HS-27A (cell line): ENCODE results near the gene MAD1L1.

Experiments
- DNase-seq: peaks from one replicate; pipeline ENCODE4 v3.0.0-alpha.2; 2012; ENCODE audit warnings: low read depth, missing footprints

The MAD1L1 gene

DNA sequence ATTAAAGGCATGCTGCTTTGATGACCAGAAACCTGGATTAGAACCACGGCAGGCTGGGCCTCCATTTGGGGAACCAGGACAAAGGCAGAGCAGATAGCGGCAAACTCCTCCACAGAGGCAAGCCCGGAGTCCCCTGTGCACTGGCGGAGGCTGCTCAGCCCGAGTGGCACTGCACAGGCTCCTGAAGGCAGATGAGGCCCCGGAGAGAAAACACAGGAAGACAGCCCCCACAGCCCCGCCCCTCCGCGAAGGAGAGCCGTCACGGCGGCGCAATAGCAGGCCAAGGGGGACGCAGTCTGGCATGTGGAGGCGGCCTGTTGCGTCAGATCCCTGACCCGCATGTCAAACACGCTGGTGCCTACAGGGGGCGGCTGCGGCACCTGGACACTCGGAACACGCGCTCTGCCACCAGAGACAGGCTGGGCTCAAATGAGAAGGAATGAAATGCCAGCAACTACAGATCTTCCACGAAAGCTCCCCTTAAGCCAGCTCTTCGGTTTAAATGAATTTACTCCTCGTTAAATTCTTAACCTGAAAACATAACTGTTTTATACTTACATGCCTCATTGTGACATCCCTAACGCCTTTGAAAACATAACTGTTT is 128.5 kb downstream of the MAD1L1 start:
- no peak for DNase-seq

DNA sequence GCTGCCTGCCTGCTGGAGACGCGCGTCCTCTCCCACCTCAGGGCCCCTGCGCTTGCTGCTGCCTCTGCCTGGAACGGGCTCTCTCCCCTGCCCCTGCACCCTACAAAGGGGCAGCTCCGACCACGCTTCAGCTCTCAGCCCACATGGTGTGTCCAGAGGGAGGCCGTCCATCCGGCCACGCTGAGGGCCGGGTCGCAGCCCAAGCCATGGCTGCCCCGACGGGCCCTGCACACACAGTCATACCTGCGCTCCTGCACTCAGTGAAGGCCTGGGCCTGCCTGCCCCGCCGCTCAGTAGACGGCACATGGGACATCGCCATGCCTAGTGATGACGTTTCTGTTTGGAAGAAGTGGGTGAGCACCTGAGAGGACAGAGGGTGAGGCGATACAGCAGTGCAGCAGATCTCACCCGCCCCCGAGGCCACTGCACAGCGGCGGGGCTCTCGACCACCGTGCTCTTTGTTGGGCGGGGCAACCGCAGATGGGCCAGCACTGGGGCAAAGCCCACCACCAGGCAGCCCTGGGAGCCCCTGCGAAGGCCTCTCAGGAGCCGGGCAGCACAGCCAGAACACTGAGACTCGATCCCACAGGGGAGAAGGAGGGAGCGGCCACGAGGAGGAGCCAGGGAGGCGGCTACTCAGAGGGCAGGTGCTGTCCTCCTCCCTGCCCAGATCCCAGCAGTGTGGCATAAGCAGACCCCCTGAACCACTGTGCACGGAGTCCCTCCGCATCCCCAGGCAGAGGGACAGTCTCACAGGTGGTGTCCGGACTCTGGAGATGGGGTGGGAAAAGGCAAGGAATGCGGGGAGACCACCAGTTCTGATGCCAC is 129.5 kb downstream of the MAD1L1 start:
- DNase-seq: no peak

DNA sequence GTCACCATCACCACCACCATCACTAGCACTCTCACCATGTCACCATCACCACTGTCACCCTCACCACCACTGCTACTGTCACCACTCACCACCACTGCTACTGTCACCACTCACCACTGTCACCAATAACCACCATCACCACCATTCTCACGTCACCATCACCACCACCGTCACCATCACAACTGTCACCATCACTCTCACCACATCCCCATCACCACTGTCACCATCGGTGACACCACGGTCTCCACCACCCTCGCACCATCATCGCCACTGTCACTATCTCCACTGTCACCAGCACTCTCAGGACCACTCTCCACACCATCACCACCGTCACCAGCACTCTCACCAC is 130.4 kb downstream of the MAD1L1 start:
- DNase-seq: no peak

DNA sequence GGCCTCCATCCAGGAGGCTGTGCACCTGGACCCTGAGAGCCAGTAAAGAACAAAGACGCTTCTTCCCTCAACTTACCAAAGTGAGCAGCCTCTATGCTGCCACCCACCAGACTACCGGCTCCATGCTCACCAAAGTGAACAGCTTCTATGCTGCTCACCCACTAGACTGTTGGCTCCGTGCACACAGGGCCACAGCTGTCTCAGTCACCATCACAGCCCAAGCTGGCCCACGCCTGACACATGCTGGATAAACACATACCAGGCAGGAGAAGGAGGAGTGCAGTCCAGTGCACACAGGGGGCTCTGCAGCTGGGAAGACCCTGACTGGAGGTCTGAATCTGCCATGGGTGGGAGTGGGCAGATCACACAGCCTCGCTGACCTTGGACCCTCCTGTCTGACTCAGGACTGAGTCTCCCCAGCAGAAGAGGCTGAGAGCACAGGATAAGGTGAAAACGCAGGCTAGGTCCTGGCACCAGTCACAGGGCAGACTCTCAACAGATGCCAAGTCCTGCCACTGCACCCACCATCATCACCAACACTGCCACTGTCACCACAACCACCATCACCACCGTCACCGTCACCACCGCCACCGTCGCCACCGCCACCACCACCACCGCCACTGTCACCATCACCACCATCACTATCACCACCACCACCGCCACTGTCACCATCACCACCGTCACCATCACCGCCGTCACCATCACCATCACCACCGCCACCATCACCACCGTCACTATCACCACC is 130.9 kb downstream of the MAD1L1 start:
- DNase-seq: no peak

DNA sequence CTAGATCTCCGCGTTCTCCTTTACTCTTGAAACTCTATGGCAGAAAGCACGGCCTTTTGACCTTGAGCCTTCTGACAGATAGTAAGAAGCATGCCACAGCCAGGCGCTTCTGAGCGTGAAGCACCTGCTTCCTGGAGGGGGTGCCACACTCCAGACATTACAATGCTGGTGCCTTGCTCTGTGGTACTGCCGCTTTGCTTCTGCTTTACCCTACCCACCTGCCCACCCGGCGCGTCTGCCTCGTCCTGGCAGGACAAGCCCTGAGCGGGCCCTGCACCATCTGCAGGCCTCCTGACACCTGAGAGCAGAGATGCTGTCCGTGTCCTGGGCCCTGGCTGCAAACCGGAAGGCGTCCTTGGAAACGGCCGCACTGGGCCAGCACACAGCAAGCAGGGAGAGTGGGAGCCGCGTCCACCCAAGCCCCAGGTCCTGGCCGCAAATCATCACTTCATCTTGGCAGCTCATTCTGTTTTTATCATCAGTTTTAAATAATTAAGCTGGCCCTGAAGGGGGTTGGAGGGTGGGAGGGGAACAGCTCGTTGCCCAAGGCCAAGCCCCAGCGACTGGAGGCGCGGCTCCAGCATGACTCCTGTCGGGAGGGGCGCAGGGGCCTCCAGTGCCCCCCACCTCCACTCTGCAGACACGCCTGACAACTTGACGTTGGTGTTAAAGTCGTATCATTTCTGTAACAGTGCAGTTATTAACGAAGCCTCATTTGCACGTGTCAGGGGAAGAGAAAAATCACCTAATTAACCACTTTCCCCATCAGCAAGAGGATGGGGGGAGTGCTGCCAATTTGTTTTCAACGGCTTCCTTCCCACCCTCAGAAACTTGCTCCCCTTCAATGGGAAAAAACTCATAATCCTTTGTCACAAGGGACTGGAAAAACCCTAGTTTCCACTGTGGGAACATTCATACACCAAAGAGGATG is 132.2 kb downstream of the MAD1L1 start:
- no peak for DNase-seq

DNA sequence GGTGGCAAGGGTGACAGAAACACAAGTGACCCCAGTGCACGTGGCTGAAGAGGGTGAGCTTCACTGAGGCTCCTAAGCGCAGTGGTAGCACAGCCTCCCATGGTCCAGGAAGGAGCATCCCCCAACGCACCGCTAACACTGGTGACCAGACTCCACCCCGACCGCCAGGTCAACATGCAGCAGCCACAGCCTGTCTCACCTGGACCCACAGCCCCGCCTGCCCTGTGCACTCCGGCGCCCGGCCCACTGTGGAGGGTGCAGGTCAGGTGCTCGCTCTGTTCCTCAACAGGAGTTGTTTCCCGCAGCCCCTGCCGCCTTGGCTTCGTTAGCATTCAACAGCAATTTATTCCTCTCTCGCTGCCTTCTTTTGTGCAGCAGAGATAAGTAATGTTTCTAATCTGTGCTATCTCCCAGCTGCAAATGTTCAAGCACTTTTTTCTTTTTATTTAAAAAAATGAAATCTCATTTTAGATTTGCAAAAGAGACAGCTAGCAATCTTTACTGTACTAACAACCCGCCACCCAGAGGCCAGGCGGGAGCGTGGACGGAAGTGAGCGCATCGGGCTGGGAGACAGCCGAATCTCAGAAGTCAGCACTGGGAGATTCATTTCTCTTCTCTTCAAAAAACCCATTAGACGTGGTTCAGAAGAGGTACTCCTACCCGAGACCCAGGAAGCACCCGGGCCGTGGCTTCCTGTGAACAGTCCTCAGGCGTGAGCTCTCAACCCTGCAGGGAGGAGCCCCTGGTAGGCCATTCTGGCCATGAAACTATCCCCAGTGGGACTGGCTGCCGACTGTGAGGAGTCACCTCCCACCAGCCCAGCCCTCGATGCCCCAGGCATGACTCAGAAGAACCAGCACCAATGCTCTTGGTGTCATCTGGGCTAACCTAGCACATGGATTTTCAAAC is 133.4 kb downstream of the MAD1L1 start:
- DNase-seq: no peak

DNA sequence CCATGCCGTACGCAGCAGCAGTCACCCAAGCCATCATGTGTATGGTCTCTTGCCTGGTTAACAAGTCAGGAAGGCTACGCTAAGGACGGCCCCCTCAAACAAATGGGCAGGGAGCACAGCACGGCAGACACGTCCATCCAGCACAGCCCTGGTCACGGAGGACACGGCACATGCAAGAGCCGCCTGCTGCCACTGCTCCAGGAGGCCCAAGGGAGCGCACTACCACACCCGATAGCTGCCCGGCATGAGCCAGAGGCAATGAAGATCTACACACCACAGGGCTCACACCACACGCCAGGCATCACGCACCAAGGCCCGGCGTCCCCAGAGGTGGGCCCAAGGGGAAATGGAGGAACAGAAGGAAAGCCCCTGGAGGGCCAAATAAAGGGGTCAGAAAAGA is 134.2 kb downstream of the MAD1L1 start:
- DNase-seq: no peak

DNA sequence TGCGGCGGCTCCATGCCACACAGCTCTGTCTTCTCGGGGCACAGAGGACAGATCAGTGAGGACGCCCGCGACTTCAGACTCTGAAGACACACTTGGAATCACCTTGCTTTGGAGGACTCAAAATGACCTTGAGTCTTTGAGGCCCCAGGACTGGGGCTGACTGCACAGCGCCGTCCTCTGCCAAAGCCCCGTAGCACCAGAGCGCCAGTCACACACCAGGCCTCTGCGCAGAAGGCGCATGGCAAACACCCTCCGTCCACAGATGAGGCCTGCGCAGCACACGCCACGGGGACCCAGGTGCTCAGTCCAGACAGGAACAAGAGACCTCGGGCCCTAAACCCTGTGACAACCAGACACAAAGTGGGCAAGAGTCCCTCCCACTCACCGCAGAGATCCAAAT is 134.7 kb downstream of the MAD1L1 start:
- no peak for DNase-seq

DNA sequence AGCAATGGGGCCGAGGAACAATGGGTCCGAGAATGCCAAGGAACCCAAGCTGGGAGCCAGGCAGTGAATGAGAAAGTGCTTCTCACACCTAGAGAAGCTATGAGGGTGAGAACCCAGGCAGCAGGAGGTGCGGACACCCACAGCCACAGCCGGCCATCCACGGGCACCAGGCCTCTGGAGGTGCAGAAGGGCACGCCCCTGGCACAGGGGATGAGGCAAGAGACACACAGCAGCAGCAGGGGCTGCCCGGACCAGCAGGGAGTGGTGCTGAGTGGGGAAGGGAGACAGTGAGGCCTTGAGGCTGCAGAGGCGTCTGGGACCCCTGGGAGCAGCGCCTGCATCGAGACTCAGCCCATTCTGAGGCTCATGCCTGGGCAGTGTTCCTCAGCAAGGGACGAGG is 135.3 kb downstream of the MAD1L1 start:
- no peak for DNase-seq

DNA sequence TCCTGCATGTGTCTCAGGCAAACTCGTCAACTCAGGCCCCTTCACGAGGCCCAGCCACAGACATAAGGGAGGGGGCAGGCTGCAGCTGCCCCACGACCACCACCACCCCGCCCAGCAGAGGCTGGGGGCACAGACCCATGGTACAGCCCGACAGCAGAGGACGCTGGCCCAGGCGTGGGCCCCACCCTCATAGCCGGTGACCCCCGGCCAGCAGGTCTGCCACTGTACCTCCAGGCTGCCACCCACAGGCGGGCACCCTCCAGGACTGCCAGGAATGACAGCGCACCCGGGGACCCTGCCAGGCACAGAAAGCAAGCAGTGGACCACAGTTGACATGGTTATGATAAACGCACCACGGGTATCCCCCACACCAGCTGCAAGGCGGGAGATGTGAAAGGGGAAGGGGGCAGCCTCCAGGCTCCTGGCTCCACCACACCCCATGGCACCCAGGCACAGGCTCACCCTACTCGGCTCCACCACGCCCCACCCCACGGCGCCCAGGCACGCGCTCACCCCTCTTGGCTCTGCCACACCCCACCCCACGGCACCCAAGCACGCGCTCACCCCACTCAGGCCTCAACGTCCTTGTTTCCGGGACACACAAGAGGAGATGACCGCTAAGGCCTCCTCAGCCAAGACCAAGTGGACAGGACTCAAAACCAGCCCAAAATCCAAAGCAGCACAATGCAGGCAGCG is 135.9 kb downstream of the MAD1L1 start:
- no peak for DNase-seq

DNA sequence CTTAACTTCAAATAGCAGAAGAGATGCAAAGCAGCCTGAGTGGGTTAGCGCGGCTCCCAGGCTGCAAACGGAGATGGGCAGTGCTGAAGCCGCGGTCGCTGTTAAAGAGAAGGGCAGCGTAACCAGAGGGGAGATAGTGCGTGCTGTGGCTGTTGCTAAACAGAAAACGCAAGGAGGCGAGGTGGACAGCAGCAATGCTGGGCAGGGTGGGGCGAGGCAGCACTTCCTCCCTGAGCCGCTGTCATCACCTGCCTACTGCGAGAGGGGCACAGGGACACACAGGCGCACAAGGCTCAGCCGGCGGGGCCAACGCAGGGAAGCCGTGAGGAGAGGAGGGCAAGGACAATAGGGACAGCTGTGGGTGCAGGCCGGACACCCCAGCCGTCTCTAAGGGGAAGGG is 137.3 kb downstream of the MAD1L1 start:
- no peak for DNase-seq

DNA sequence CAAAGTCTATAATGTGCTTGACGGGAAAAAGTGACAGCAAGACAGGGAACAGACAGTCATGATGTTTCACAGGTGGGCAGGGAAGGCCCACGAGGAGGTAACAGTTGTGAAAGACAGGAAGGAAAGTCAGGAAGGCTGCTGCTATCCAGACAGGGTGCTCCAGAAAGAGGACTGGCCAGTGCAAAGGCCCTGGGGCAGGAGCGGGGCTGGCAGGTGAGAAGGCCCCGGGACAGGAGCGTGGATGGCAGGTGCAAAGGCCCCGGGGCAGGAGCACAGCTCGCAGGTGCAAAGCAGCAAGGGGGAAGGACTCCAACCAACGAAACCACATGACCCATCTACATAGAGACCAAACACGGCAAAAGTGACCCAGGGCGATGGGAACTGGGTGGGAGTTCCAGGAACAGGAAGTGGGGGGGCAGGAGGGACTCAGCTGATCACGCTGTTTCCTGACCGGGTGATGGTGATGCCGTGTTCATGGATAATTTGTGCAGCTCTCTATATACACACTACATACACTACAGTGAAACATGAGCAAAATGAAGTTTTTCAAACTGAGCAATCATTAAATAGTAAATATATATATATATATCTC is 138.2 kb downstream of the MAD1L1 start:
- no peak for DNase-seq

DNA sequence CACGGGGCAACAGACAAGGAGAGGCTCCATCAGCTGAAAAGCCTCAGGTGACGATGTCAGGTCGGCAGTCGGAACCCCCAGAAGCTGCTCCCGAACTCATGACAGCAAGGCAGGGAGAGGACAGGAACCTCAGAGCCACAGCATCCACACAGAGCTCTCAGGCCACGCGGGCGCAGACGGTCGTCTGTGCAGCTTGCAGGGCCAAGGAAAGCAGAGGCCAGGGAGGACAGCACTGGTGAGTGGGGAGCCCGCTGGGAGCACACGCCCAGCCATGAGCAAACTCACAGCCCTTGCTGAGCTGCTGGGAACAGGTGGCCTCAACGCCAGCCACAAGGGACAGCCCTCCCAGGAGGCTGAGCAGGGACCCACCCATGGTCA is 138.9 kb downstream of the MAD1L1 start:
- no peak for DNase-seq

DNA sequence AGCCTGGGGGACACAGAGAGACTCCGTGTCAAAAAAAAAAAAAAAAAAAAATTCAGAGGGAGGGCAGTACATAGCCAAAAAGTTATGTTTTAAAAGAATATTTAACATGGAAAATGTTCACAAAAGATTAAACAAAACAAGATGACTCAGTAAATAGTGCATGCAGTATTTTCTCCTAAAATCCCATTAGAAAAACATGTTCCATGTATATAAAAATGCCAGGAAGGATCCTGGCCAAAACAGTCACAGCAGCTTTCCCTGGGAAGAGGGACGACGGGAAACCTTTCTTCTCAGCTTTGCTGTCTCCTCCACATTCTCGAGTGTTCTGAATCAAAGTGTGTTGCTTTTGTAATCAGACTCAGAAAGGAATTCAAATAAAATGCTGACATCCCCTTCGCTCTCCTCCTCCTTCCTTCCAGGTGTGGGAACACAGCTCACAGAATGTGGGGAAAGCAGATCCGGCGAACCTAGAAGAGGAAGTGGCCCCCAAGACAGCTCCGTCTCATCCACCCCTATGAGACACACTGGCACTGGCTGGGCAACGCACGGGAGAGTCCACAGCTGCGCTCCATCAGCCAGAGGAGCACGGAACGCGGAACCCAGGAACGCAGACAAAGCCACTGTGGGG is 139.4 kb downstream of the MAD1L1 start:
- no peak for DNase-seq

DNA sequence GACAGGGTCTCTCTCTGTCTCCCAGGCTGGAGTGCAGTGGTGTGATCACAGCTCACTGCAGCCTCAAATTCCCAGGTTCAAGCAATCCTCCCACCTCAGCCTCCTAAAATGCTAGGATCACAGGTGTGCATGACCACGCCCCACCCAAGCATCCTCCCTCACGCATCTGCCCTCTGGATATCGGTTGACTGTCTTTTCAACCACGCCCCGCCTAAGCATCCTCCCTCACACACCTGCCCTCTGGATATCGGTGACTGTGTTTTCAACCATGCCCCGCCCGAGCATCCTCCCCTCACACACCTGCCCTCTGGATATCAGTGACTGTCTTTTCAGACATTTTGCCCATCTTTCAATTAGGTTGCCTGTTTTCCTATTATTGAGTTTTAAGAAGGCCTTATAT is 140.5 kb downstream of the MAD1L1 start:
- DNase-seq: no peak

DNA sequence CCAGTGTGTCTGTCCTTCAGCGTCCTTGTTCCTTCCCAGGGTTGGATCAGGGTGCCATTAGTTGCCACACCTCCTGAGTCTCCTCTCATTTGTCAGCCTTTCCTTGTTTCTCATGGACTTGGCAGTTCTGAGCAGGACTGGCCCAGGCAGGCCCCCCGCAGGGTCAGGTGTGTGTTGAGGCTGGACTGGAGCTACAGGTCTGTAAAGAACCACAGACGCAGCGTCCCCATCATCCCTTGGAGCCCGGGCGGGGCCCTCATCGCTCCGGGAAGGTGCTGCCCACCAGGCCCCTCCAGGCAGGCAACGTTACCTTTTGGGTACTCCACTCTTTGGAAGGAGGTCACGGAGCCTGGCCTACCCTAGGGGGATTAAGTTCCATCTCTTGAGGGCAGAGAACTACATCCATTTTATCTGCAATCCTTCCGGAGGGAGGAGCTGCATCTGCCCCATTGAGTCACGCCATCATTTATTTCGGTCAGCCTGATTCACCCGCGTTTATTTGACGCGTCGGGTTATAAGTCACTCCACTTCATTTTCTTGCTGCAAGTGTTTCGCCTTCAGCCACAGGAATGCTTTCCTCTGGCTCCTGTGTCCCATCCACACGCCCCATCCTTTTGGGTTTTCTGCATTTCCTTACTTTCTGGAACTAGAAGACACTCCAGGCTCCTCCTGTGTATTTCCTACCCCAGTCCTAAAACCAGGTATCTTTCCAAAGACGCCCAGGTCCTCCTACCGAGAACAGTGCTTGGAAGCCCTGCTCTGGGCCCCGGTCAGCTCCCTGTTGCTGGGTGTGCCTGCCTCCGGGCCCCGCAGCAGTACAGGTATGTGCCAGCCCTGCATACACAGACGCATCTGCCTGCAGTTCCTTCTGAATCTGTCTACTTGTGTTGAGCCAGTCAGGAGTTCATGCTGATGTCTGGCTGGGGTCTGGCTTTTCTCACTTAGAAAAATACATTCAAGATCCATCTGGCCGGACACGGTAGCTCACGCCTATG is 141.9 kb downstream of the MAD1L1 start:
- no peak for DNase-seq

DNA sequence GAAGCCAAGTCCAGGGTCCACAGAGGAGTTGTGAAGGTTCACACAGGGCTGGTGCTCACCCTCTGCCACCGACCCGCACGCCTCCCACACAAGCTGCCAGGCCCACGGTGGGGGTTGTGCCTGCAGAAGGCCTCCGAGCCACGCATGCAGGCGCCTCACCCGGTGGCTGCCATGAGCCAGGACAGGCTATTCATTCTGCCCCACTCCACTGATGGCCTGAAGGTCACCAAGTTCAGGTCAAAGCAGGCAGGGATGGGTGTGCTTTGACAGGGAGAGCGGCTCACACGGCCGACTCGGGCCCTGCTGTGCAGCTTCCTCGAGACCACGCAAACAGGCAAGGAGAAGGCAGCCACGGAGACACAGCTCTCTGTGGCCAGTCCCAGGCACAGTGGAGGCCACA is 143.9 kb downstream of the MAD1L1 start:
- DNase-seq: no peak

DNA sequence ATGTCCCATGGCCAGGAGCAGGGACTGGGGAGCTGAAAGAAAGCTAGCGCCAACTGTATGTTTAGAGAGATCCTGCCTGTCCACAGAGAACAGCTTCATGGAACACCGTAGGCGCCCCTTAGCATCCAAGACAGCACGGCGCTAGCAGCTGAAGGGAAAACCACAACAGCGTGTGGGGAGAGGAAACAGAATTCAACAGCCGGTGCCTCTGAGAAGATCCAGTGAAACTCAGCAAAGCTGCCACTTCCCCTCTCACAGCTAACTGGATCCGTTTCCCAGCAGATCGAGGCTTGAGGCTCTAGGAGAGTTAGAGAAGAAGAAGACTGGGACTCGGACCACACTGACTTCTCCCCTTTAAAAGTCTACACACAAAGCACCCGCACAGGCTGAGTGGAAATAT is 145.0 kb downstream of the MAD1L1 start:
- no peak for DNase-seq
